Skeletal muscle satellite cell (primary cell): ENCODE results near the gene G3BP2. TPM values are rescaled to one million over a fixed set of nuclear protein-coding genes. Genes with fewer than 3 reads are reported as not detected.
A peak's percentile ranks its signal among the peaks of the same experiment; 100 is the strongest.
"Not testable (repeated sequence)": the region's sequence is repeated elsewhere in the genome, so short reads cannot be mapped to it uniquely, and the experiment has no call there.

Experiments
- H3K27me3 ChIP-seq: 2 replicates; pipeline ENCODE4 v1.7.0; 2013; ENCODE audit warnings: low read length; ENCODE audit not compliant: control insufficient read depth, insufficient read depth
- H3K36me3 ChIP-seq: 2 replicates; pipeline ENCODE4 v1.7.0; 2013; ENCODE audit warnings: mild to moderate bottlenecking, control low read depth, low read length; ENCODE audit not compliant: insufficient read depth
- H3K4me1 ChIP-seq: 2 replicates; pipeline ENCODE4 v1.7.0; 2013; ENCODE audit warnings: low read length; ENCODE audit not compliant: control insufficient read depth, insufficient read depth
- H3K4me2 ChIP-seq: 2 replicates; pipeline ENCODE4 v1.7.0; 2013; ENCODE audit warnings: mild to moderate bottlenecking, low read length
- H3K4me3 ChIP-seq: 2 replicates; pipeline ENCODE4 v1.7.0; 2013; ENCODE audit warnings: low read length
- H3K9ac ChIP-seq: 2 replicates; pipeline ENCODE4 v1.7.0; 2013; ENCODE audit warnings: mild to moderate bottlenecking, low read depth, low read length, moderate library complexity
- H3K9me3 ChIP-seq: replicated peaks from 2 replicates; pipeline ENCODE4 v1.7.0; 2013; ENCODE audit warnings: mild to moderate bottlenecking, control low read depth, low read length
- total RNA-seq: library from RNA; depleted of rRNA; stranded (reverse); fragments of >200 nt; gene quantifications from 2 replicates; pipeline ENCODE4 v1.2.3, GENCODE V29; 2012; rRNA removed

The G3BP2 gene
- 159 and 164 TPM in 2 replicates for total RNA-seq

GRCh38 chr4:75673027-75673958 lies at the start of gene G3BP2:
TSS of gene G3BP2 (minus strand) at chr4:75673411. CDS start at chr4:75662025, 11,386 bp downstream.
- Histone ChIP-seq H3K4me1 (peaks cover 22% of the 10 kb centered on the region), H3K27me3 (no peaks in the 10 kb centered on the region), H3K9ac (peak within 1 kb of the TSS; percentile 95), H3K4me2 (peak within 1 kb of the TSS; percentile 82), H3K4me3 (peak within 1 kb of the TSS; percentile 86), H3K9me3 (no peaks in the 10 kb centered on the region), H3K36me3 (no peaks in the 10 kb centered on the region)

GRCh38 chr4:75722417-75722816 lies 49.2 kb upstream of the G3BP2 start:
- H3K4me3 ChIP-seq: peak overlapping the region; percentile 82
- H3K4me1 ChIP-seq: peaks cover 26% of the 10 kb centered on the region
- H3K4me2 ChIP-seq: peak overlapping the region; percentile 93
- no peaks in the 10 kb centered on the region for H3K27me3 ChIP-seq
- H3K9me3 ChIP-seq: no peaks in the 10 kb centered on the region
- no peak overlapping the region for H3K9ac ChIP-seq
- H3K36me3 ChIP-seq: no peaks in the 10 kb centered on the region

- Histone ChIP-seq H3K4me3 (no peak overlapping the region), H3K36me3 (no peaks in the 10 kb centered on the region), H3K9ac (no peak overlapping the region), H3K4me1 (peaks cover 33% of the 10 kb centered on the region), H3K27me3 (no peaks in the 10 kb centered on the region), H3K9me3 (no peaks in the 10 kb centered on the region), H3K4me2 (no peak overlapping the region)
Measured at GRCh38 chr4:75718529-75718928, 45.3 kb upstream of the G3BP2 start.

GRCh38 chr4:75717408-75717807 lies 44.2 kb upstream of the G3BP2 start:
- no peak overlapping the region for H3K4me3 ChIP-seq
- H3K27me3 ChIP-seq: no peaks in the 10 kb centered on the region
- peaks cover 23% of the 10 kb centered on the region for H3K4me1 ChIP-seq
- H3K36me3 ChIP-seq: no peaks in the 10 kb centered on the region
- H3K9ac ChIP-seq: no peak overlapping the region
- no peak overlapping the region for H3K4me2 ChIP-seq
- no peaks in the 10 kb centered on the region for H3K9me3 ChIP-seq

GRCh38 chr4:75716054-75716453 lies 42.8 kb upstream of the G3BP2 start:
- H3K4me2 ChIP-seq, H3K36me3 ChIP-seq, H3K9ac ChIP-seq, H3K9me3 ChIP-seq, H3K4me3 ChIP-seq, H3K27me3 ChIP-seq: not testable (repeated sequence)
- H3K4me1 ChIP-seq: peaks cover 18% of the 10 kb centered on the region

GRCh38 chr4:75715105-75715799 lies 42.0 kb upstream of the G3BP2 start:
- H3K4me1 ChIP-seq: peaks cover 18% of the 10 kb centered on the region
- peak overlapping the region; percentile 23 for H3K4me3 ChIP-seq
- no peaks in the 10 kb centered on the region for H3K27me3 ChIP-seq
- no peaks in the 10 kb centered on the region for H3K36me3 ChIP-seq
- peak overlapping the region; percentile 61 for H3K9ac ChIP-seq
- H3K4me2 ChIP-seq: peak overlapping the region; percentile 52
- H3K9me3 ChIP-seq: no peaks in the 10 kb centered on the region

GRCh38 chr4:75714704-75715103 lies 41.5 kb upstream of the G3BP2 start:
- Histone ChIP-seq H3K36me3 (no peaks in the 10 kb centered on the region), H3K4me3 (no peak overlapping the region), H3K9ac (peak overlapping the region; percentile 61), H3K4me1 (peaks cover 18% of the 10 kb centered on the region), H3K27me3 (no peaks in the 10 kb centered on the region), H3K9me3 (no peaks in the 10 kb centered on the region), H3K4me2 (peak overlapping the region; percentile 52)

- Histone ChIP-seq H3K4me2 (no peak overlapping the region), H3K36me3 (no peaks in the 10 kb centered on the region), H3K27me3 (no peaks in the 10 kb centered on the region), H3K9me3 (no peaks in the 10 kb centered on the region), H3K4me1 (peaks cover 18% of the 10 kb centered on the region), H3K9ac (no peak overlapping the region), H3K4me3 (no peak overlapping the region)
Measured at GRCh38 chr4:75714011-75714410, 40.8 kb upstream of the G3BP2 start.

- Histone ChIP-seq H3K4me2 (no peak overlapping the region), H3K9ac (no peak overlapping the region), H3K27me3 (no peaks in the 10 kb centered on the region), H3K4me1 (peaks cover 11% of the 10 kb centered on the region), H3K36me3 (no peaks in the 10 kb centered on the region), H3K9me3 (no peaks in the 10 kb centered on the region), H3K4me3 (no peak overlapping the region)
Measured at GRCh38 chr4:75710246-75710645, 37.0 kb upstream of the G3BP2 start.

GRCh38 chr4:75708218-75708691 lies 35.0 kb upstream of the G3BP2 start:
- Histone ChIP-seq H3K27me3 (no peaks in the 10 kb centered on the region), H3K9me3 (no peaks in the 10 kb centered on the region), H3K4me1 (no peaks in the 10 kb centered on the region), H3K36me3 (no peaks in the 10 kb centered on the region), H3K9ac (no peak overlapping the region), H3K4me3 (no peak overlapping the region), H3K4me2 (no peak overlapping the region)

GRCh38 chr4:75705198-75705977 lies 32.2 kb upstream of the G3BP2 start:
- no peak overlapping the region for H3K4me3 ChIP-seq
- H3K9ac ChIP-seq: no peak overlapping the region
- no peaks in the 10 kb centered on the region for H3K4me1 ChIP-seq

More at GRCh38 chr4:75705198-75705977, 32.2 kb upstream of the G3BP2 start:
- no peaks in the 10 kb centered on the region for H3K36me3 ChIP-seq
- no peaks in the 10 kb centered on the region for H3K27me3 ChIP-seq
- H3K9me3 ChIP-seq: no peaks in the 10 kb centered on the region
- no peak overlapping the region for H3K4me2 ChIP-seq
